COLO668 (cell line): ENCODE results near the gene TMEM259.
A peak's percentile ranks its signal among the peaks of the same experiment; 100 is the strongest.
"Not testable (repeated sequence)": the region's sequence is repeated elsewhere in the genome, so short reads cannot be mapped to it uniquely, and the experiment has no call there.

Experiments used
- DNase-seq: peaks from one replicate; lab custom pipeline; 2025; ENCODE audit not compliant: unreplicated experiment; lab: John Stamatoyannopoulos, UW

TMEM259 gene

DNA sequence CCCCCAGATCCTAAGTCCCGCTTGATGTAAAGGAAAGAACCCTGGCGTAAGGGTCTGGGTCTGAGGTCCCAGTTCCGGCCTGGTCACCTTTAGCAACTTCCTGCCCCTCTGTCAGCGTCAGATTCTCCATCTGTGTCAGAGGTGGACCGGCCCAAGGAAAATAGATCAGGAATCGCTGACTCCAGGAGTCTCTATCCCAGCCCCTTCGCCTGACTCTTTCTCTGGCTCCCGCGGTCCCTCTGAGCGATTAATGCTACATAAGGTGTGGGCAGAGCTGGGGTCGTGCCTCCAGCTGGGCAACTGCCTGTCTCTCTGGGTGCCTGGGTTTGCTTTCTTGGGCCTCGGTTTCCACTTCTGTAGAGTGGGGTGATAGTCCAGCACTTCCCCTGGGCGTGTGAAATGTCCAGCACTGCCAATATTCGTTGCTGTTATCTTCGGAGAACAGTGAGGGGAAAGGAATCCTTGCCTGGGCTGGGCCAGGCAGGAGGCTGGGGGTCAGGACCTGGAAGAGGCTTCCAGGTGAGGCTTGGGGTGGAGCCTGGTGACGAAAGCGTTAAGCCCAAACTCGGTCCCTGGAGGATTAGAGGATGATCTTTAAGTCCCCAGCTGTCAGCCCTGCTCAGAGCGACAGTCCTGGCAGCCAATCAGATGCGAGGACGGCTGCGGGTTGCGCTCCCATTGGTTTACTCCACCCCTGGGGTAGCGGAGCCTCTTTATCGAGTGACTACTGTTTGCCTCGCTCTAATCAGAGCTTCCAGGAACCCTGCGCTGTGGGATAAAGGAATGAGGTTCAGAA, 19.8 kb upstream of the TMEM259 start:
- DNase-seq: peak; percentile 93

- peak; percentile 98 for DNase-seq
These were observed 18.9 kb upstream of the TMEM259 start, which contains the start of gene ABCA7 for GRCh38 chr19:1039646-1040475. ABCA7 (plus strand) TSS chr19:1040107; CDS start chr19:1041362, 1,255 bp downstream.

DNA sequence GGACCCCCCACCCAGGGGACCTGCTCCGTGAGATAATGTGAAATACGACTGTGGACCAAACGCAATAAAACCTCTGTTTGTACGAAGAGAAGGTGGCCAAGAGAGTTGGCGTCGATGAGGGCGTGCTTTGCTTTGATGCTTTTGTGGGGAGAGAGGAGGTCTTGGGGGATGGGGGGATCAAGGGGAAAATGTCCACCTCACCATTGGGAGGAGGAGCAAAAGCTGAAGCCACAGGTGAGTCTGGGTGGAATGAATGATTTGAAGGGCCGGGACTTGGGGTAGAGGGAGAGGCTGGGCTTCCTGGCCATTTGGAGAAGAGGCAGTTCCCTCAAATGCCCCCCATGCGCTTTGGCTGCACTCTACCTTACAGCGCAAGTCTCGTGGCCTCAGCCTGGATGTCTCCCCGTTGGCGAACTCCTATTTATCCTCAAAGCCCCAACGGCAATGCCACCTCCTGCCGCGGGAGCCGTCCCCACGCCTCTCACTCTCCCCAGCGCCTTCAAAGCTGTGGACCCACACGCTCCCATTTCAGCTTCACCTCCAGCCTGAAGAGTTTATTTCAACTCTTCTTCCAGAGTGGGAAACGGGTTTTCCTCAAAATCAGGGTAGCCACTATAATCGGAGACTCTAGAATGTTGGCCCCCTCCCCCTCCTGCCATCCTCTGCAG, 18.2 kb upstream of the TMEM259 start:
- DNase-seq: no peak

GRCh38 chr19:1037621-1038064, 16.7 kb upstream of the TMEM259 start:
- no peak for DNase-seq

GRCh38 chr19:1035998-1036621, 15.2 kb upstream of the TMEM259 start:
- DNase-seq: no peak

- DNase-seq: no peak
These were observed 11.4 kb upstream of the TMEM259 start for GRCh38 chr19:1032264-1032867.

- DNase-seq: peak; percentile 76
These were observed 7.4 kb upstream of the TMEM259 start for GRCh38 chr19:1028062-1028926.

GRCh38 chr19:1027650-1028061, 6.7 kb upstream of the TMEM259 start:
- peak; percentile 51 for DNase-seq

- DNase-seq: no peak
These were observed 6.1 kb upstream of the TMEM259 start for GRCh38 chr19:1026783-1027649.

GRCh38 chr19:1025960-1026782, 5.2 kb upstream of the TMEM259 start, which contains the start of gene CNN2:
CNN2 (plus strand) TSS chr19:1026608; CDS start chr19:1026662, 54 bp downstream.
- peak; percentile 29 for DNase-seq

DNA sequence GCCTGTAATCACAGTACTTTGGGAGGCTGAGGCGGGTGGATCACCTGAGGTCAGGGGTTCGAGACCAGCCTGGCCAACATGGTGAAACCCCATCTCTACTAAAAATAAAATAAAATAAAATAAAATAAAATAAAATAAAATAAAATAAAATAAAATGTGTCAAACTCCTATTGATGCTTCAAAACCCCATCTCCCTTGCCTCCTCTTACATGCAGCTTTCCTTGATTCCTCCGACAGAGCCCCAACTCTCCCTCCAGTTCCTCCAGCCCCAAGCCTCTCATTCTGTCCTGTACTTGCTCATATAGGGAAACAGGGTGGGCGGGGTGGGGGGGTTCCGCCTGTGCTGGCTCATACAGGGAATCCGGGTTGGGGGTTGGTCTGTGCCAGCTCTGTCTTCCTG, 4.2 kb upstream of the TMEM259 start:
- DNase-seq: not testable (repeated sequence)

DNA sequence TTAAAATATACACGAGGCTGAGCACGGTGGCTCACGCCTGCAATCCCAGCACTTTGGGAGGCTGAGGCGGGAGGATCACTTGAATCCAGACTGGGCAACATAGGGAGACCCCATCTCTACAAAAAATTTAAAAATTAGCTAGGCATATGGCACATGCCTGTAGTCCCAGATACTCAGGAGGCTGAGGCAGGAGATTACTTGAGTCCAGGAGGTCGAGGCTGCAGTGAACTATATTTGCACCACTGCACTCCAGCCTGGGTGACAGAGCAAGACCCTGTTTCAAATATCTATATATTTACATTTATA, 2.9 kb upstream of the TMEM259 start:
- not testable (repeated sequence) for DNase-seq

GRCh38 chr19:1019980-1020867, 699 bp downstream of the TMEM259 start:
- no peak for DNase-seq

DNA sequence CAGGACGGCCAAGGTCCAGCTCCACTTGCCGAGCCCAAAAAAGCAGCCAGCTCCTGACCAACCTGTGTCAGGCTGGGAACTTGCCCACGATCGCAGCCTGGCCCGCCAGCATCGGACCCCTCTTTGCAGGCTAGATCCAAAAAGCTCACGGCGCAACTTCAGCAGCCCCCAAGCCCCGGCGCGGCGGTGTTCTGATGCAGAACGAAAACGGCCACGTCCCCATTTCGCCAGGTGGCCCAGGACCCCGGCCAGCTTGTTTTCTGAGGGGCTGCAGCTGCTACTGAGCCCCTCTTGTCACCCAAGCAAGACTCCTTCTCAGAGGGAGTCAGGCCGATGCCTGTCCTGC, 1.3 kb downstream of the TMEM259 start:
- DNase-seq: no peak

DNA sequence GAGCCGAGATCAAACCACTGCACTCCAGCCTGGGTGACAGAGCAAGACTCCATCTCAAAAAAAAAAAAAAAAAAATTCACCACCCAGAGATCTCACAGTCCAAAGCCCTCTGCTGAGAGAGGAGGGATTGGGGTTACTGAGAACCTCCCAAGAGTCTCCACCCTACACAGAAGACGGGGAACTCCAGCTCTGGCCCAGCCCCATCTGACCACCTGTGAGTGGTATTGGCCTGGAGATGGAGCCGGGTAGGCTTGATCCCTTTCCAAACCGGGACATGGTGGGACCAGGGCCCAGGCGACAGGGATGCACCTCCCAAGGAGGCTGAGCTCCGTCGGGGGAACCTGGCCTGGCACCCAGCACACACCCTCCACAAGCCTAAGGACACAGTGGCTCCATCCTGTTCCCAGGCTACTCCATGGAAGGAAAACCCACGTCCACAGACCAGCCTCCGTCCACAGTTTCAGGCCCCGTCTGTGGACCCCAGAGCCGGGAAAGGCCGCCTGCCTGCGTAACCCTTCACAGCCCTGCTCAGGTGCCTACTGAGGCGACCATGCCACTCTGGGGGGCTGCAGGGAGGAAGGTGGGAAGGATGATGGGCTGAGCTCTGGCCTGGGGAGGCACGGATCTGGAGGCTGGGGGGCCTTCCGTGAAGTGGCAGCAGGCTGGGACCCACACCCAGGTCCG, 1.8 kb downstream of the TMEM259 start:
- no peak for DNase-seq

DNA sequence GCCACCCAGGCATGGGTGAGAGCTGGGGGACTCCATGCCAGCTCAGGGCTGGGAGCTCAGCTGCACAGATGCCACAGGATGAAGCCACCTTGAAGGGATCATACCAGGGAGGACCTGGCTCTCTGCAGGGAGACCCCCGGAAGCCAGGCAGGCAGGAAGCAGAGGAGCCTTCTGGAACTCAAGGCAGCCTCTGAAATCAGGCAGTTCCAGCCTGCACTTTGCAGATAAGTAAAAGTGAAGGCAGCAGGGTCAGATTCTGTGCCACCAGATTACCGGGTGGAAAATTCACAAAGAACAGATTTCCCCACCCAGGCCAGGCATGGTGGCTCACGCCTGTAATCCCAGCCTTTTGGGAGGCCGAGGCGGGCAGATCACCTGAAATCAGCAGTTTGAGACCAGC, 2.5 kb downstream of the TMEM259 start:
- no peak for DNase-seq
